GM23338 (cell line): ENCODE results near the gene USP48. TPM values are rescaled to one million over a fixed set of nuclear protein-coding genes. Genes with fewer than 3 reads are reported as not detected.

ENCODE experiments used
- CREB1 ChIP-seq: fragments of 250-450 bp; sonication (Bioruptor Pico); IDR thresholded peaks from 2 replicates; pipeline ENCODE4 v1.5.0; 2020; ENCODE audit warnings: low read depth, mild to moderate bottlenecking, moderate library complexity
- CTCF ChIP-seq, 2 experiments: fragments of 200-600 bp in 1 of 2; sonication (generic) in 1 of 2; conservative IDR thresholded peaks; 2 replicates each; pipeline versions ENCODE4 v1.5.1 to v1.6.1; 2016 to 2017; ENCODE audit warnings: antibody characterized with exemption in 2 of 2, low read depth in 2 of 2, mild to moderate bottlenecking in 2 of 2, moderate library complexity in 1 of 2
- ETS1 ChIP-seq: IDR thresholded peaks from 2 replicates; pipeline ENCODE4 v1.6.1; 2016; ENCODE audit warnings: antibody characterized with exemption
- EZH2 ChIP-seq: fragments of 200-600 bp; sonication (generic); IDR thresholded peaks from one replicate; pipeline ENCODE4 v1.8.0; 2017; ENCODE audit warnings: antibody characterized with exemption, mild to moderate bottlenecking, low read depth; ENCODE audit not compliant: unreplicated experiment
- EZH2phosphoT487 ChIP-seq: fragments of 200-600 bp; sonication (generic); IDR thresholded peaks from one replicate; pipeline ENCODE4 v1.8.1; 2018; ENCODE audit warnings: antibody characterized with exemption; ENCODE audit not compliant: unreplicated experiment
- JUNB ChIP-seq: IDR thresholded peaks from one replicate; pipeline ENCODE4 v1.6.1; 2016; ENCODE audit warnings: antibody characterized with exemption; ENCODE audit not compliant: unreplicated experiment
- NANOG ChIP-seq: IDR thresholded peaks from 2 replicates; pipeline ENCODE4 v1.6.1; 2016; ENCODE audit warnings: antibody characterized with exemption, borderline replicate concordance
- POLR2AphosphoS5 ChIP-seq: IDR thresholded peaks from 2 replicates; pipeline ENCODE4 v1.6.1; 2016; ENCODE audit warnings: antibody characterized with exemption, low read depth
- STAT1 ChIP-seq: IDR thresholded peaks from one replicate; pipeline ENCODE4 v1.6.1; 2016; ENCODE audit warnings: antibody characterized with exemption; ENCODE audit not compliant: unreplicated experiment
- ZNF114 ChIP-seq: fragments of 250-450 bp; sonication (Bioruptor Pico); IDR thresholded peaks from 2 replicates; pipeline ENCODE4 v1.5.0; 2020; ENCODE audit warnings: mild to moderate bottlenecking, moderate library complexity
- ZNF331 ChIP-seq: fragments of 250-450 bp; sonication (Bioruptor Pico); IDR thresholded peaks from 2 replicates; pipeline ENCODE4 v1.5.0; 2020; ENCODE audit warnings: low read depth, mild to moderate bottlenecking, moderate library complexity
- ZNF462 ChIP-seq: fragments of 250-450 bp; sonication (Bioruptor Pico); IDR thresholded peaks from 2 replicates; pipeline ENCODE4 v1.5.0; 2020; ENCODE audit warnings: mild to moderate bottlenecking, moderate library complexity
- polyA plus RNA-seq: library from polyadenylated mRNA; unstranded; fragments of >200 nt; fragmentation: Nextera tagmentation; extraction: Ambion mirVana; gene quantifications from 2 replicates; pipeline ENCODE4 v1.2.1, GENCODE V29; 2016
- total RNA-seq: library from RNA; depleted of rRNA; stranded (reverse); fragments of >200 nt; shearing (Covaris generic); gene quantifications from 2 replicates; pipeline ENCODE4 v1.2.3, GENCODE V29; 2014

USP48 gene
- total and polyA plus RNA-seq, 2 experiments from 2014 or later: 85.9 to 151 TPM

- TF ChIP-seq ZNF462 (CRISPR knock-in tag) (no peak), ZNF331 (no peak), NANOG (no peak), EZH2 (no peak), POLR2AphosphoS5 (no peak), JUNB (no peak), STAT1 (no peak), CTCF (conservative IDR thresholded peaks at IDR 0.05; ENCODE audit: low read depth in 2 of 2) (no peak), CREB1 (CRISPR knock-in tag) (no peak), ETS1 (no peak), EZH2phosphoT487 (no peak), ZNF114 (CRISPR knock-in tag) (no peak)
These were observed 37.8 kb upstream of the USP48 start (continued) for GRCh38 chr1:21820597-21821232.
